IPS DF 4.7 (cell line): ENCODE data around the gene LBP.
A peak's percentile ranks its signal among the peaks of the same experiment; 100 is the strongest.
"Not testable (repeated sequence)": the region's sequence is repeated elsewhere in the genome, so short reads cannot be mapped to it uniquely, and the experiment has no call there.

Experiments
- DNase-seq: peaks from one replicate; pipeline ENCODE4 v3.0.0-alpha.2; 2013; ENCODE audit warnings: low spot score; ENCODE audit errors: extremely low read depth

The LBP gene

DNA sequence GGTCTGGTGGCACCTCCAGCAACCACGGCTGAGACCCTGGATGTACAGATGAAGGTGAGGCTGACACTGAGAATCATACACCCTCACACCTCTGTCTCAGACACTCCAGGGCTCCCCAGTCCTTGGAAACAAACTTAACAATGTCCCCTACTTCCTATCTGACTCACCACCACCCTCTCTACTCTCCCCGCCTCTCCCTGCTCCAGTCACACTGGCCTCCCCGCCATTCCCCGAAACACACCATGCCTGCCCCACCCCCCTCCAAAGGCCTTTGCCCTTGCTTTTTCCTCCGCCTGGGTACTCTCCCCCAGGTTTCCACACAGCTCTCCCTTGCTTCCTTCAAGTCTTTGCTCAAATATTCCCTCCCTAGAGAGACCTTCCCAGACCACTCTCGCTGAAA lies 26.1 kb upstream of the LBP start:
- DNase-seq: no peak

DNA sequence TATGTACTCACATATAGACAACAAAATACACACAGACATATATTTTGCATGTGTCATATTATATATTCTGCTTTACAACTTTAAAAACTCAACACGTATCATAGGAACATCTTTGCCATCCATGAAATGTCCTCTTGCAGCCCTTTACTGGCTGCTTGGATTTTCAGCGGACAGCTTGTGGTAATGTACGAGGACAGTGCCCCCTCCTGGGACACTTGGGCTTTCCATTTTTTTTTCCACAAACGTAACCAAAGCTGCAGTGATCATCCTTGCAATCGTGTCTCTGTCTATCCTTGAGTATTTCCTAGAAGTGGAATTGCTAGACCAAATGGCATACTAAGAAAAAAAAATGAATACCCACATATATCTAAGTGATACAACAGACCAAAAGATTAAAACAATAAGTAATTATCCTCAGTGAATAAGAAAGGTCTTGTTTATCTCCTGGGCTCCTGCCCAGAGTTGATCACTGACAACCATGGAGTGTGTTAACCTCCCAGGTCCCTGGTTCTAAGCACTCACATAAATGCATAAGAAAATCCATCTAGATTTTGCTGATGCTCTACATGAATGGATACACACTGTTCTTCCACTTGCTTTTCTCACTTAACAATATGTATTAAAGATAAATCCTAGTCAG lies 24.2 kb upstream of the LBP start:
- DNase-seq: no peak

DNA sequence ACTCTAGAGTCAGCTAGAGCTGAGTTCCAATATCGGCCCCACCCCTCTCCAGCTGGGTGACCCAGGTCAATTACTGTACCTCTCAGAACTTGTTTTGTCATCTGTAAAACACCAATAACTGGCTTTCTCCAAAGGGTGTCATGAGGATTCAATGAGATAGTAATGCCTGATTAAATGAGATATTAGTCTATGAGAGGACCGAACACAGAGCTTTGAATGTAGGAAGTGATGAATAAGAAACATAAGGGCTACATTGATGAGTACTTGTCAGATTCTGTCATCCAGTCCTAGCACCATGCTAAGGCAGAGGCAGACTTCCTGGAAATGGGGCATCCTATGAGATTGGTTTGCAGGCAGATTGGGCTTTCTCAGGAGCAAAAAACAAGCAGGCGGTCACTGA lies 22.1 kb upstream of the LBP start:
- DNase-seq: no peak

DNA sequence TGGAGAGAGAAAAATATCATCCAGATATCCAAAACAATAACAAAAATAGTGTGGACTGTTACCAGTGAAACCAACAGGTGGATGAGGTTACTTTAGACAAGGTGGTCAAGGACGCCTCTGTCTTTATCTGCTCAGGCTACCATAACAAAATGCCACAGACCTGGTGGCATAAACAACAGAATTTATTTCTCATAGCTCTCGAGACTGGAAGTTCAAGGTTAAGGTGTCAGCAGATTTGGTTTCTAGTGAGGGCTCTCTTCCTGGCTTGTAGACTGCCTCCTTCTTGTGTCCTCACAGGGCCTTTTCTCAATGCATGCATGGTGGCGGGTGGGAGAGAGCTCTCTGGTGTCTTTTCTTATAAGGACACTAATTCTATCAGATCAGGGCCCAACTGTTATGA lies 21.1 kb upstream of the LBP start:
- DNase-seq: no peak

DNA sequence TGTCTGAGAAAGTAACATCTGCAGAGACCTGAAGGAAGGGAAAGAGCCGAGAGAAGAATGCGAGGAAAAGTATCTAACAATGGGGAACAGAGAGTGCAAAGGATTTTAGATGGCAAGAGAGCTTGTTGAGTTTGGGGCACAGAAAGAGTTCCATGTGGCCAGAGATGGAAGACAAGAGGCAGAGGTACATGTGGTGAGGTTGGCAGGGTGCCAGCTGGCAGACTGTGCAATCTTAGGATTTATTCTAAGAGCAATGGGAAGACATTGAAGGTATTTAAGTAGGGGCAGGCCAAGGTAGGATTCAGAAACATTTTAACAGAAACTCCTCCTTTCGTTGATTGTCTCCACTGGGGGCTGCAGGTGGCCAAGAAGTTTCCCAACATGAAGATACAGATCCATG lies 20.4 kb upstream of the LBP start:
- no peak for DNase-seq

DNA sequence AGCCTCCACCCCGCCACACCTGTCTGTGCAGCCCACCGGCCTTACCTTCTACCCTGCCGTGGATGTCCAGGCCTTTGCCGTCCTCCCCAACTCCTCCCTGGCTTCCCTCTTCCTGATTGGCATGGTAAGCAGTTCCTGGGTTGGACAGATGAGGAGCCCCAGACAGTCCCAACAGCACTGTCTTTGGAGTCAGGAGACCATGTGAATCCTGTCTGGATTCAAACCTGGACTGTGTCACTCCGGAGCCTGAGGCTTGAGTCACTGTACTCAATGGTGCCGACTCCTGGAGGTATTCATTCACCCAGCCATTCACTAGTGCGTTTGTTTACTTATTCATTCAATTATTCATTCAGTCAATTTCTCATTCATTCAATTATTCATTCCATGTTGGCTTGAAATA lies 20.0 kb upstream of the LBP start:
- DNase-seq: no peak

DNA sequence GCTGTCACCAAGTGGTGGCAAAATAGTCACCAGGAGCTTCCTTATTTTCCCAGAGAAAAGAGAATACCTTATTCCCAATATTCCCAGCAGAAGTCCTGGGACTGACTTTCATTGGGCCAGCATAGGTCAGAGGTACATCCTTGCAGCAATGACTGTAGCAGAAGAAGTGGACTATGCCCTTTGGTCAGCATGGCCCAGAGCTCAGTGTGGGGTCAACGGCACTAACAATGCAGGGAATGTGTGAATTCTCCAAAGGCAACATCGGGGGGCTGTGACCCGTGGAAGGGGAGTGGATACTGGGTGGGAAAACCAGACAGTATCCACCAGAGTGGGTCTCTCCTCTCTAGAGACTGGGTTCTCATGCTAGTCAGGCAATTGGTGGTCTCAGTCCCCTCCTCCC lies 15.6 kb upstream of the LBP start:
- no peak for DNase-seq

DNA sequence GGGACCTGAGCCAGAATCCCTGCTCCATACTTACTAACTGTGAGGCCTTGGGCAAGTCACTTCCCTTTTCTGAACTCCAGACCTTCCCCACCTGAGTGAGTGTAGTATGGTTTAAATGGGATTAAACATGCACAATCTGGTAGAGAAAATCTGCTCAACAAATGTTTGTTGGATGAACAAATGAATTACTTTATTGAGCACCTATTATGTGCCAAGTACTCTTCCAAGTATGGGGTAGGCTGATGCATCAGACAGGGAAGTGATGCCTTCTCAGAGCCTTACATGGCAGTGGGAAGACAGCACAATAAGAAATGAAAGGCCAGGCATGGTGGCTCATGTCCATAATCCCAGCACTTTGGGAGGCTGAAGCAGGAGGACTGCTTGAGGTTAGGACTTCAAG lies 15.0 kb upstream of the LBP start:
- DNase-seq: no peak

DNA sequence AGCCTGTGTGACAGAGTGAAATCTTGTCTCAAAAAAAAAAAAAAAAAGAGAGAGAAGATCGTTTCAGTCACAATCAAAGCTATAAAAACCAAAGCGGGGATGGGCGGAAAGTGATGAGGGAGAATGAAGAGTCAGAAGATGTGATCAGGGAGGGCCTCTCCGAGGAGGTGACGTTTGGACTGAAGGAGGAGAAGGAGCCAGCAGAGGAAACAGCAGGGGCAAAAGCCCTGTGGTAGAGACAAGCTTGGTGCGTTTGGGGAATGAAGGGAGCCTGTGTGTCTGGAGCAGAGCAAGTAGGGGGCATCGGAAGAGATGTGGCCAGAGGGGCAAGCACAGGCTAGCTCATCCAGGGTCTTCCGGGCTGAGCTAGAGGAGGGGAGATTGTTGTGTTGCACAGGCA lies 14.5 kb upstream of the LBP start:
- DNase-seq: no peak

DNA sequence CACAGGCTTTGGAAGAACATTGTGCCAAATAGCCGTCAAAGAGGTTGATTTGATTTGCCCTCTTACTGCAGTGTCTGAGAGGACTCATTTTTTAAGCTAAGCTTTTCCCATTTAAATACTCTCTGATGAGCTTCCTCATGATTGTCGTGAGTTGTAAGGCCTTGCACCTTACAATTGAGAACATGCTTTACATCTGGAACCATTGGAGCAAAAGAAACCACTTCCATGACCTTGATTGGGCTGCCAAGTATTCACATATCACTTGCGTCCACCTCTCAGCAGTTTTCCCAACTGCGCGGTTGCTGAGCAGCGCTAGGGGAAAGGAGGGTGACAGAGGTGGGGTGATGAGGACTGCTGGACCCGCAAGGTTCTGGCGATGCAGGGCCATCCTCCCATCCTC lies 12.3 kb upstream of the LBP start:
- DNase-seq: no peak

DNA sequence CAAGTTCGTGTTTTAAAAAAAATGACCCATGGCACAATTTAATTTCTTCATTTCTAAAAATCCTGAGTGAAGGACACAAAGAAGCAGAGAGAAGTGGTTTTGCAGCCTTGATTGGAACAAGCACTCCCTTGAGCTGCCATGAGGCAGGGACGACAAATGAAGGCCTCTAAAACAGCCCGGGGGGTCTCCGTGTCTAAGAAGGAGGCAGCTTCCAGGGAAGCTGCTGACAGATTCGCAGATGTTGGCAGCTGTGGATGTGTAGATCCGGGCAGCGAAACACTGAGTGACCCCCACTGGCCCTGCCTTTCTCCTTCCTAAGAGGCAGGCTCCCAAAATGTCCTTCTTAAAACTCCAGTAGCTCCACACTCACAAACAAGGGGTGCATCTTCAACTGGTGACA lies 9.6 kb upstream of the LBP start:
- no peak for DNase-seq

DNA sequence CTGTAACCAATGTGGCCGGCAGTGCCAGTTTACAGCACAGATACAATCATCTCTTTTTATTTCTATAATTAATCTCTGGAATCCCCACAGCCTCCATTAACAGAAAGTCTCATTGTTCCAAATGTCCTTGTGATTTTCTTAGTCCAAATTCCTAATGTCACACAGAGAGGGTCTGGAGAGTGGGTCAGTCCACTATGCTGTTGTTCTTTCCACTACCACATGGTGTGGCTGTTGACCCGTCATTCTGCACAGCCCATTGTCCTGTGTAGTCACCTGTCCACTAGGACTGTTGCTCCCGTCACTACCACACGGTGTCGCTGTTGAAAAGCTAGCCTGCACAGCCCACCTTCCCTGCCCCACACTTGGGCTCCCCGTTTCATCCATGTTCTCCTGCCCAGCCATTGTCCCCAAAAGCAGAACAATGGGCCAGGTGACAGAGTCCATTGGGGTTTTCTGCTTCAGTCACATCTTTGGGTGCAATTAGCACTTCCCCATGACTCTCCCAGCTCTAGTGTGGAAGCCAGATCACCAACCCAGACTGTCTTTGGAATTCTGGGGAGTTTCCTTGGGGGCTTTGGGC lies 8.6 kb upstream of the LBP start:
- DNase-seq: peak; percentile 95

DNA sequence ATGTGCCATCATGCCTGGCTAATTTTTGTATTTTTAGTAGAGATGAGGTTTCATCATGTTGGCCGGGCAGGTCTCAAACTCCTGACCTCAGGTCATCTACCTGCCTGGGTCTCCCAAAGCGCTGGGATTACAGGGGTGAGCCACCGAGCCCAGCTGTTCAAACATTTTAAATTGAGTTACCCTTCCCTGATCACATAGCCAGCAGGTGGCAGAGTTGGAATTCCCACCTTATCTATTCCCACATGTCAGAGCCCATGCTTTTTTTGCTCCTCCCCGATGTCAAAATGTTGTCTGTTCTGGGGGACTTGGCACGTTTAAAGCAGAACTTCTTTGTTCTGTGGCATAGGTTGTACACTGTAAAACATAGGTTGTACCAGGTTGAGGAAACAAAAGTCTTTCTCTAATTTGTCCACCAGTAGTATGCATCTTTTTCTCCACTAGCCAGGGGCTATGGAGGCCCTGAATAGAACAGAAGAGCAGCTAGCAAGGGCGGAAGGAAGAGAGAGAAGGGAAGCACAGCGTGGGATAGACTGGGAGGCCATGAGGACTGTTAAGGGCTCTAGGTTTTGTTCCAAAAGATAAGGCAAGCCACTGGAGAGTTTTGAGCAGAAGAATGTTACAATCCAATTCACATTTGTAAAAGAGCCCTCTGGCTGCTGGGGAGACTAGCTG lies 7.3 kb upstream of the LBP start:
- no peak for DNase-seq

DNA sequence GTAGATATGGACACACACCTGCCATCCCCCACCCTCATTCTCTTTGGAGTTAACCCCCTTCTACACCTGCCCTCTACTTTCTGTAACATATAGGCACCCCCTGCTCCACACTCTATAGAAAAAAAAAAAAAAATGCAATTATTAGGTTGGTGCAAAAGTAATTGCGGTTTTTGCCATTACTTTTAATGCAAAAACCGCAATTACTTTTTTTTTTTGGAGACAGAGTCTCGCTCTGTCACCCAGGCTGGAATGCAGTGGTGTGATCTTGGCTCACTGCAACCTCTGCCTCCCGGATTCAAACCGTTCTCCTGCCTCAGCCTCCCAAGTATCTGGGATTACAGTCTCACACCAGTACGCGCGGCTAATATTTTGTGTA lies 6.8 kb upstream of the LBP start:
- not testable (repeated sequence) for DNase-seq

DNA sequence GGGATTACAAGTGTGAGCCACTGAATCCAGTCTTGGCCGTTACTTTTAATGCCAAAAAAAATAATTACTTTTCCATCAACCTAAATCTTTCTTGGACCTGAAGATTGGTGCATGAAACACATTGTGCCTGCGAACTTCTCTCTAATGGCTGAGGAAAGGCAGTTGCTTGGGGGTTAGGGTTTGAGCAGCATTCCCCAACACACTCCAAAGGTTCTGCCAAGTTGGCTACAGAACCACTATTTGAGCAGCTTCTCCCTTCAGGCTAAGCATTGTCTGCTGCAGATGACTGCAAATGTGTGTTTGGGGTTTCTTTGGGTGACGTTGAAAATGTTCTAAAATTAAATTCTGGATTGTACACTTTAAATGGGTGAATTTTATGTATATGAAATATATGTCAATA lies 6.3 kb upstream of the LBP start:
- no peak for DNase-seq

DNA sequence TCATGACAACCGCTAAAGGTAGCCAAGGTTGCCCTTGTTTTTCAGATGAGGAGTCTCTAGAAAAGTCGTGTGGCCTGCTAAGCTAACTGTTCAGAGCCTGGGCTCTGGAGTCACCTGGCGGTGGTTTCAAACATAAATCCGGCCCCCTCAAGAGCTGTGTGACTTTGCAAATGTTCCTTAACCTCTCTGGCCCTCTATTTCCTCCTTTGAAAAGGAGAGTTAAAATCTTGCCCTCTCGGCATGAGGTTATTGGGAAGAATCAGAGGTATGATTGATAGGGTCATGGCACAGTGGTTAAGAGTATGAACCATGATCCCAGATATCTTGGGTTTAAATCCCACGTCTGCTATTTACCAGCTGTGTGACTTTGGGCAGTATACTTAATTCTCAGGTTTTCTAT lies 5.6 kb upstream of the LBP start:
- no peak for DNase-seq

DNA sequence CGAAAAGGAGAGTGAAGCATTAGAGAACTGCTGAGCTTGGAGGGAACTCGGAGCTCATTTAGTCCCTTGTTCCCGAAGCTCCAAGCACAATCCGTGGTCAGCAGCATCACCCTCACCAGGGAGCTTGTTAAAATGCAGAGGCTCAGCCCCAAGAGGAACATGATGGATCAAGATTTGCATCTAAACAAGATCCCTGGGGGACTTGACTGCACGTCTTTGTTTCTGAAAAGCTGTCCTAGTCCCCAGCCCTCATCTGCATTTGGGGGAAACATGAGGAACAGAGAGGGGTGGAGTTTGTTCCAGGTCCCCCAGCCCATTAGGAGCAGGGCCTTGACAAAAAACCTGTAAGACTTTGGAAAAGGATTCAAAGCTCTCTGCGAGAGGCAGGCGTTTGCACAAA lies 4.1 kb upstream of the LBP start:
- peak; percentile 78 for DNase-seq

DNA sequence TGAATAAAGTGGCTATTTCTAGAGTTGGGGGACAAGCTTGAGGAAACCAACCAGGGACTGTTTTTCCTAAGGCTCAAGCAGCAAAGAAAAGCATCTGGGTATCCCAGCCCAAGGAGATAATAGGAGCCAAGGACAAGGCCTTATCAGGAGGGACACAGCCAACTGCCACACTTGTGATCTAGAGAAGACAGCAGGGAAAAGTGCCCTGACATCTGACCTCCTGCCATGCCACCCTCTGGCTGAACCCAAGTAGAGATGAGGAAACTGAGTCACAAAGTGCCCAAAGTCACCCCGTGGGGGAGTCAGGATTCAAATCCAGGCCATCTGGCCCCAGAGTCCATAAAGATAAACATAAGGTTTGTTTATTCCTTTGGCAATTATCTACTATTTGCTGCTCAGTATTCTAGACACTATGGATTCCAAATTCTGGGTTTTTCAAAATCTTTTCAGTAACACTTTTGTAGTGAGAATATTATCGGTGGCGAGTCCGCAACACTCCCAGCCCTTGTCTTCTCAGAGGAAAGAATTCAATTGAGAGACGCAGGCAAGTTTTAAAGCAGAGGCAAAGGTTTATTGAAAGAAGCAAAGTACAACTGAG lies 3.5 kb upstream of the LBP start:
- no peak for DNase-seq

DNA sequence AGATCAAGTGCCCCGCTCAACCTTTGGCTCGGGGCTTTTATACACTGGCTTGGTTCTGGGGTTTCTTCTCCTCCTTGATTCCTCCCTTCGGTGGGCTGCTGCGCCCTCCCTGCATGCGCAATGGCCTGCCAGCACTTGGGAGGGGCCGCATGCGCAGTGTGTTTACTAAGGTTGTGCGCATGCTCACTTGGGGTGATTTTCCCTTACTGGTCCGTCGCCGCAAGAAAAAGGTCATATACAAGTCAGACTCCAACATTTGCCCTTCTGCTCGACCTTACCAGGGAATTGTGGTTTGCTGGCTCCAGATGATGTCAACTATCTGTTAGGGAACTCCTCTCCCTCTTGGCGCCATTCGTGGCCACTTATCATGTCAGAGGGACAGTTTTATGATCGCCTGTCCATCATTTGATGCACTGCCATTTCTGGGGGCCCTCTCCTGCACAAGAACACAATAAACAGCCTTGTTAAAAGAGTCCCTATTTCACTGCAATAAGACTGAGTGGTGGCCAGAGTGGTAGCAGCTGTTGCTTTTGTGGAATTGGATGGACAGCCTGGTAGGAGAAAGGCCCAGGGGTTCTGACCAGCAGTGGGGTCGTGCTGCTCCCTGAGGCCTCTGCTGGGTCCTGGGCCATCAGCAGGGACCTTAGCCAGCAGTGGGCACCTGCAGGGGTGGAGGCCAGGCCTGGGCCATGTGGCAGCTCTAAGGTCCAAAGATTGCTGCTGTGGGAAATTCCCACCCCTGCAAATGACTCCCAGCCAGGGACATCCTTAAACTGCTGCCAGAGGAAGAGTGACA lies 2.8 kb upstream of the LBP start:
- no peak for DNase-seq

DNA sequence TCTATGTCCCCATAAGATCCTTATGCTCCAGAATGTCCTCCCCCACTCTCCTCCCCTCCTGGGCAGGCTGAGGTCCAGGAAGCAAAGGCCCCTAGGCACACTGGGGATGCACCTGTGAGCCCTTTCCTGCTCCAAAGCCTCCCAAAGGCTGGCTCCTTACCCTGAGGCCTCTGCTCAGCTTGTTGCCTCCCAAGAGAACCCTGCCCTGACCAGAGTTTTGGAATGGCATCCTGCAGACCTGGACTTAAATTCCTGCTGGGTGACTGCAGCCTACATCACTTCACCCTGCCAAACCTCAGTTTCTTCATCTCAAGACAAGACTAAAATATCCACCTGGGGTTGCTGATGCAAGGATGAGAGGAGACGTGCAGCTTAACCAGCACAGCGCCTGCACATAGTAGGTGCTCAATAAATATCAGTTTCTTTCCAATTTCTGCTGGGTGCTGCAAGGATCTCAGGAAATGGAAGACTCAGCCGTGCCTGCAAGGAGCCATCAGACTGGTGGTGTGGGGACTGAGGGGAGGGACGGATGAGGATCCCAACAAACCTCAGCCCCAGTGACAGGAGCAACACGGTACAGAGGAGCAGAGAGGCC lies 2.1 kb upstream of the LBP start:
- DNase-seq: no peak

DNA sequence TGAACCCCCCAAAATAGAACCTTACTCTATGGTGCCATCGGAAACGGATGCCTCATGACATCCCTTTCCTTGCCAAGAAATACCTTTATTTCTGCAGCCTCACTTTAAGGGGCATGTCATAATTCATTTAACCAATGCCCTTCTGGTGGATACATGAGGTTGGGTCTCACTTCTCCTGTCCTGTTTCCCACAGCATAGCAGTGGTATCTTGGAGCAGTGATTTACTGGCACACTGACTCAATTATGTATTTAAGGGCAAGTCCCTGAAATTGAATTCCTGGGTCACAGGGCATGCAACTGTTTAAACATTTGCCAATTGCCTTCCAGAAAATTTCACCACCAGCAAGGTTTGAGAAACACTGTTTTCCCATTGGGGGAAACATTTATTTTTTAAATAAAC lies 639 bp upstream of the LBP start:
- DNase-seq: no peak

DNA sequence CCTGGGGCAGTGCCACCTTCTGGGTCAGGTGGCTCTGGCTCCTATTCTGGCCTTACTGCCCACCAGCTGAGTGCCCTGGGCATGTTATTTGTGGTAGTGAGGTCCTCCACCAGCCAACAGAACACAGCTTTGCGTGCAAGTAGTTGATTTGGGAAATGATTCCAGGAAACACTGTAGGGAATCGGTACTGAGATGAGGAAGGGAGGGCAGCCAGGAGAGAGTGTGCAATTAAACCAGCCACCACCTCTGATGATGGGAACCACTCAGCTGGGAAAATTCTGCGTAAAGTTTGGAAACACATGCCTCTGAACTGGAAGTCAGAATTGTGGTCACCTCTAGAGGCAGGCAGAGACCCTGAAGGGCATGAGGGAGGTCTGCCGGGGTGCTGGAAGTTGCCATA lies 459 bp downstream of the LBP start:
- no peak for DNase-seq
